OCI-LY1 (cell line): Measurements from ENCODE around the gene ARHGAP24.
A peak's percentile ranks its signal among the peaks of the same experiment; 100 is the strongest.

ENCODE experiments used
- H2AFZ ChIP-seq: fragments of 200-600 bp; sonication (generic), shearing (Covaris generic); 2 replicates; pipeline ENCODE4 v1.6.0; 2014; ENCODE audit warnings: antibody characterized with exemption, mild to moderate bottlenecking, low read length
- H3F3A ChIP-seq: fragments of 200-600 bp; sonication (generic), shearing (Covaris generic); 2 replicates; pipeline ENCODE4 v1.6.0; 2014; ENCODE audit warnings: mild to moderate bottlenecking, antibody characterized with exemption, low read length, moderate library complexity; ENCODE audit not compliant: insufficient read depth
- H3K27ac ChIP-seq: fragments of 200-600 bp; sonication (generic); 2 replicates; pipeline ENCODE4 v1.5.1; 2014; ENCODE audit warnings: low read length, mixed run types, mild to moderate bottlenecking, low read depth; ENCODE audit not compliant: poor library complexity, severe bottlenecking
- H3K27me3 ChIP-seq: fragments of 200-600 bp; sonication (generic); 2 replicates; pipeline ENCODE4 v1.6.0; 2014; ENCODE audit warnings: antibody characterized with exemption, mild to moderate bottlenecking, low read length, moderate library complexity; ENCODE audit not compliant: insufficient read depth
- H3K36me3 ChIP-seq: fragments of 200-600 bp; sonication (generic); 2 replicates; pipeline ENCODE4 v1.6.1; 2014; ENCODE audit warnings: mild to moderate bottlenecking, antibody characterized with exemption, low read length, moderate library complexity, mixed read lengths; ENCODE audit not compliant: insufficient read depth
- H3K4me1 ChIP-seq: fragments of 200-600 bp; sonication (generic); 2 replicates; pipeline ENCODE4 v1.5.1; 2014; ENCODE audit warnings: mild to moderate bottlenecking, low read length, moderate library complexity; ENCODE audit not compliant: insufficient read depth, severe bottlenecking
- H3K4me2 ChIP-seq: fragments of 200-600 bp; sonication (generic), shearing (Covaris generic); 2 replicates; pipeline ENCODE4 v1.6.1; 2014; ENCODE audit warnings: low read length
- H3K4me3 ChIP-seq: fragments of 200-600 bp; sonication (generic); 2 replicates; pipeline ENCODE4 v1.5.1; 2014; ENCODE audit warnings: low read length, low read depth, mild to moderate bottlenecking, mixed read lengths; ENCODE audit not compliant: poor library complexity, severe bottlenecking
- H3K79me2 ChIP-seq: fragments of 200-600 bp; shearing (Covaris generic); 2 replicates; pipeline ENCODE4 v1.6.1; 2016; ENCODE audit warnings: mixed run types, low read length, mixed read lengths; ENCODE audit not compliant: insufficient read depth
- H3K9ac ChIP-seq: fragments of 200-600 bp; sonication (generic), shearing (Covaris generic); 2 replicates; pipeline ENCODE4 v1.6.1; 2014; ENCODE audit warnings: mild to moderate bottlenecking, low read length, mixed read lengths
- H3K9me2 ChIP-seq: fragments of 200-600 bp; sonication (generic), shearing (Covaris generic); 2 replicates; pipeline ENCODE4 v1.6.1; 2014; ENCODE audit warnings: low read depth, mild to moderate bottlenecking, low read length, mixed read lengths
- H3K9me3 ChIP-seq: fragments of 200-600 bp; shearing (Covaris generic); 2 replicates; pipeline ENCODE4 v1.6.1; 2014; ENCODE audit warnings: low read length, mixed read lengths
- H4K20me1 ChIP-seq: fragments of 200-600 bp; sonication (generic), shearing (Covaris generic); 2 replicates; pipeline ENCODE4 v1.6.0; 2016; ENCODE audit warnings: mild to moderate bottlenecking, low read length; ENCODE audit not compliant: insufficient read depth
- EZH2 ChIP-seq: fragments of 200-600 bp; sonication (generic), shearing (Covaris generic); IDR thresholded peaks from 2 replicates; pipeline ENCODE4 v1.8.0; 2017; ENCODE audit warnings: borderline replicate concordance, mixed run types, mild to moderate bottlenecking, antibody characterized with exemption, low read length, moderate library complexity, mixed read lengths
- TF ChIP-seq, protein P1 (sequence below): fragments of 200-600 bp; sonication (generic), shearing (Covaris generic); IDR thresholded peaks from 2 replicates; pipeline ENCODE4 v1.5.1; 2017; ENCODE audit warnings: mild to moderate bottlenecking, antibody characterized with exemption, low read length, moderate library complexity, mixed read lengths

The ARHGAP24 gene

DNA sequence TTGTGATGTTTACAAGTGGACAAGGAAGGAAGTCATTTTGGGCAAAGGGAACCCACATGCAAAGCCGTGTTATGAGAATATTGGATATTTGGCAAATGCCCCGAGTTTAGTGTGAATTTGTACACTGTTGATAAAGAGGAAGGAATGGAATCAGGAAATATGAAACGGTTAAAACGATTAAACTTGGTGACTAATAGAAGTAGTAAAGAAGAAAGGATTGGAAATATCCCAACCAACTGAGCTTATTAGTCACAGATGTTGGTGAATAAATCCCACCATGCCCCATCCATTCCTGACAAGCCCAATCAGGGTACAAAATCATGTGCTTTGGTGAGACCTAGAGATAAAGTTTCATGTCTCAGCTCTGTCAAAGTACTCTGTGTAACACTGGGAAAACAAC lies 22.0 kb downstream of the ARHGAP24 start:
- Histone ChIP-seq H3K4me1 (peaks cover 64% of the 10 kb centered on the region), H3F3A (0 out of 2 replicates have a peak, but pooled peaks cover 7% of the 10 kb centered on the region), H3K4me3 (peak overlapping the region; percentile 49), H3K27ac (peak overlapping the region; percentile 87), H3K27me3 (no peaks in the 10 kb centered on the region), H3K4me2 (peak overlapping the region; percentile 74), H2AFZ (no peak overlapping the region), H3K79me2 (peaks cover 96% of the 10 kb centered on the region), H3K9me3 (peaks cover 3% of the 10 kb centered on the region; the same call in 1 of the 2 replicates), H3K9ac (peak overlapping the region; percentile 64), H3K36me3 (peaks cover 45% of the 10 kb centered on the region), H4K20me1 (no peaks in the 10 kb centered on the region), H3K9me2 (no peaks in the 10 kb centered on the region)
- TF ChIP-seq, protein P1, sequence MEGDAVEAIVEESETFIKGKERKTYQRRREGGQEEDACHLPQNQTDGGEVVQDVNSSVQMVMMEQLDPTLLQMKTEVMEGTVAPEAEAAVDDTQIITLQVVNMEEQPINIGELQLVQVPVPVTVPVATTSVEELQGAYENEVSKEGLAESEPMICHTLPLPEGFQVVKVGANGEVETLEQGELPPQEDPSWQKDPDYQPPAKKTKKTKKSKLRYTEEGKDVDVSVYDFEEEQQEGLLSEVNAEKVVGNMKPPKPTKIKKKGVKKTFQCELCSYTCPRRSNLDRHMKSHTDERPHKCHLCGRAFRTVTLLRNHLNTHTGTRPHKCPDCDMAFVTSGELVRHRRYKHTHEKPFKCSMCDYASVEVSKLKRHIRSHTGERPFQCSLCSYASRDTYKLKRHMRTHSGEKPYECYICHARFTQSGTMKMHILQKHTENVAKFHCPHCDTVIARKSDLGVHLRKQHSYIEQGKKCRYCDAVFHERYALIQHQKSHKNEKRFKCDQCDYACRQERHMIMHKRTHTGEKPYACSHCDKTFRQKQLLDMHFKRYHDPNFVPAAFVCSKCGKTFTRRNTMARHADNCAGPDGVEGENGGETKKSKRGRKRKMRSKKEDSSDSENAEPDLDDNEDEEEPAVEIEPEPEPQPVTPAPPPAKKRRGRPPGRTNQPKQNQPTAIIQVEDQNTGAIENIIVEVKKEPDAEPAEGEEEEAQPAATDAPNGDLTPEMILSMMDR = no peak
- TF ChIP-seq EZH2 = no peak

DNA sequence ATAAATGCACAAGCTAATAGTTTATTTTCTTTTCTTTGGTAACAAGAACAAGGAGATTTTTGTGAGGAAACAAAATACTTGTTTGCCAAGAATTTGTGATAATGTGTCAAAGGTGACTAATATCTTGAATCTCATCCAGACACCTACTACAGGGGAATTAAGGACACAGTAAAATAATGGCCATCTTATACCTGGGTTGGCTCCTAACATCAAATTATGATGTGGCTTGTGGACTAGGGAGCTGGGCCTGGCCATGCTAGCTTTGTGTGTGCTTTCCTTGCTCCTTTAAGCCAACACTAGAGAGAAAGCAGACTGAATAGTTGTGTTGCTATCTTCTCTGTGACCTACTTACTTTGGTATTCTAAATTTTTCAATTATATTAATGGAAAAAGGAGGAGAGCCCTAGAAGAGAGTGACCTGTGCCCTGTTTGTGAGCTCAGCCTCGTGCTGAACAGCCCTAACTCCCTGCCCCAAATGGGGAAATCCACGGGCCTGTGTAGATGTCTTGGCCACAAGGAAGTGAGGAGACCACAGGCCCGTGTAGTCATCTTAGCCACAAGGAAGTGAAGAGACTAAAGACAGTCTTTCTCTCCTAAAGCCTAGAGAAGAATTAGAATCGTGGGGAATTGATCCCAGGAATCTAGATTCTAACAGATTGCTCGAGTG lies 23.3 kb downstream of the ARHGAP24 start:
- no peaks in the 10 kb centered on the region for H3F3A ChIP-seq
- H3K79me2 ChIP-seq = peaks cover 94% of the 10 kb centered on the region
- H3K4me3 ChIP-seq = peak overlapping the region; percentile 16
- peak overlapping the region; percentile 64 for H3K9ac ChIP-seq
- H3K4me1 ChIP-seq = peaks cover 60% of the 10 kb centered on the region
- no peak overlapping the region for H2AFZ ChIP-seq
- H3K9me3 ChIP-seq = peaks cover 3% of the 10 kb centered on the region; the same call in 1 of the 2 replicates
- TF ChIP-seq, protein P1 = no peak
- TF ChIP-seq EZH2 = no peak
- H3K4me2 ChIP-seq = peak overlapping the region; percentile 74
- H3K9me2 ChIP-seq = no peaks in the 10 kb centered on the region
- H3K27ac ChIP-seq = peak overlapping the region; percentile 87
- no peaks in the 10 kb centered on the region for H4K20me1 ChIP-seq
- H3K36me3 ChIP-seq = peaks cover 48% of the 10 kb centered on the region
- no peaks in the 10 kb centered on the region for H3K27me3 ChIP-seq

DNA sequence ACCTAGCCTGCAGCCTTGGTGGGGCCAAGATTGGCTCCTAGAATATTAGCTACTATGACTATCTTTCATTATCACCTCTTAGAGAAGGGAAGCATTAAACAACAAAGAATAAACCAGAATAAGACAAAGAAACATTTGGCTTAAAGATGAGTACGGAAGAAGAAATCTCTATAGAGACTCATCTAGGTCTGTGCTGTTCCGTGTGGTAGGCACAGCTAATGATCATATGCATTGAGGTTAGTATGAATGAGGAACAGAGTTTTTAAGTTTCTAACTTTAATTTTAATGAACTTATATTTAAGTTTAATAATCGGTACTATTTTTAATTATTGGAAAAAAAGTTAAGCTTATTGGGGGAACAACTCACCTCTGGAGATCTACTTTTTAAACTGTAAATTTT lies 24.6 kb downstream of the ARHGAP24 start:
- H3K4me2 ChIP-seq = peak overlapping the region; percentile 74
- no peaks in the 10 kb centered on the region for H3K27me3 ChIP-seq
- H4K20me1 ChIP-seq = no peaks in the 10 kb centered on the region
- no peak for TF ChIP-seq EZH2
- TF ChIP-seq, protein P1 = no peak
- H3K4me1 ChIP-seq = peaks cover 60% of the 10 kb centered on the region
- peak overlapping the region; percentile 87 for H3K27ac ChIP-seq
- H3K4me3 ChIP-seq = no peak overlapping the region
- H3K79me2 ChIP-seq = peaks cover 88% of the 10 kb centered on the region
- H2AFZ ChIP-seq = no peak overlapping the region
- no peaks in the 10 kb centered on the region for H3F3A ChIP-seq
- H3K36me3 ChIP-seq = peaks cover 37% of the 10 kb centered on the region
- H3K9me3 ChIP-seq = peaks cover 3% of the 10 kb centered on the region; the same call in 1 of the 2 replicates
- H3K9me2 ChIP-seq = no peaks in the 10 kb centered on the region
- H3K9ac ChIP-seq = no peak overlapping the region; the same call in 1 of the 2 replicates
